Transverse colon (tissue), 4 donors: ENCODE results near the gene PAN3.

Experiments
- CTCF ChIP-seq, 5 experiments: fragments of 200-600 bp in 3 of 5; fragments of 450-650 bp in 2 of 5; sonication (generic) in 3 of 5; IDR thresholded peaks; 1 replicate in 2 of 5; 2 replicates in 3 of 5; pipeline ENCODE4 v1.5.1; 2016 to 2017; ENCODE audit warnings: antibody characterized with exemption in 5 of 5, inconsistent platforms in 3 of 5, mild to moderate bottlenecking in 2 of 5, moderate library complexity in 1 of 5
- POLR2A ChIP-seq: fragments of 450-650 bp; IDR thresholded peaks from one replicate; pipeline ENCODE4 v1.6.1; 2016; ENCODE audit warnings: antibody characterized with exemption, mild to moderate bottlenecking, moderate library complexity
- POLR2AphosphoS5 ChIP-seq, 3 donors: sonication (generic); formaldehyde crosslinking; IDR thresholded peaks; one replicate each; pipeline ENCODE4 v1.6.1; 2016; ENCODE audit warnings: antibody characterized with exemption in 3 of 3

GRCh38 chr13:28267497-28267896 is 129.2 kb downstream of the PAN3 start:
- no peak for TF ChIP-seq CTCF (IDR thresholded peaks at IDR 0.05)
- no peak for TF ChIP-seq POLR2AphosphoS5 (IDR thresholded peaks at IDR 0.05)
- TF ChIP-seq POLR2A: no peak
